DMS53 treated with DMSO at 0.1 percent for 48 hours (cell line): ENCODE results near the gene CYP2E1.
A peak's percentile ranks its signal among the peaks of the same experiment; 100 is the strongest.
"Not testable (repeated sequence)": the region's sequence is repeated elsewhere in the genome, so short reads cannot be mapped to it uniquely, and the experiment has no call there.

Source experiments
- DNase-seq: peaks from one replicate; lab custom pipeline; 2025; ENCODE audit not compliant: unreplicated experiment; lab: John Stamatoyannopoulos, UW

Gene CYP2E1

DNA sequence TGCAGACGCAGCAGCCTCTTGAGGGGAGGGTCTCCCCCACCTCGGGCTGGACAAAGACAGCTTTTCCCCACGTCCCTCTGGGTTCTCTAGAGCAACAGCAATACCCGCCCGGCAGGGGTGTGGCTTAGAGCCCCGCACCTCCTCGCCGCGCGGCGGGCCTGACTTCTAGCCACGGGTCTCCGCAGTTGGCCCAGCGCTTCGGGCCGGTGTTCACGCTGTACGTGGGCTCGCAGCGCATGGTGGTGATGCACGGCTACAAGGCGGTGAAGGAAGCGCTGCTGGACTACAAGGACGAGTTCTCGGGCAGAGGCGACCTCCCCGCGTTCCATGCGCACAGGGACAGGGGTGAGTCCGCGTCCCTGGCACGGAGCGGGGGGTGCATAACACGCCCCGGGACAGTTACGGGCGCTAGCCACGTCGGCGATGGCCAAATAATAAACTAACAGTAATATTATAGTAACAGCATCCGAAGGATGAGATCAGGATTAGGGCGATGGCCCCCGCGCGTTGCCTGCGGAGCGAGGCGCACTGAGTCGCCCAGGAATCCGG is 1.2 kb downstream of the CYP2E1 start:
- peak; percentile 23 for DNase-seq

DNA sequence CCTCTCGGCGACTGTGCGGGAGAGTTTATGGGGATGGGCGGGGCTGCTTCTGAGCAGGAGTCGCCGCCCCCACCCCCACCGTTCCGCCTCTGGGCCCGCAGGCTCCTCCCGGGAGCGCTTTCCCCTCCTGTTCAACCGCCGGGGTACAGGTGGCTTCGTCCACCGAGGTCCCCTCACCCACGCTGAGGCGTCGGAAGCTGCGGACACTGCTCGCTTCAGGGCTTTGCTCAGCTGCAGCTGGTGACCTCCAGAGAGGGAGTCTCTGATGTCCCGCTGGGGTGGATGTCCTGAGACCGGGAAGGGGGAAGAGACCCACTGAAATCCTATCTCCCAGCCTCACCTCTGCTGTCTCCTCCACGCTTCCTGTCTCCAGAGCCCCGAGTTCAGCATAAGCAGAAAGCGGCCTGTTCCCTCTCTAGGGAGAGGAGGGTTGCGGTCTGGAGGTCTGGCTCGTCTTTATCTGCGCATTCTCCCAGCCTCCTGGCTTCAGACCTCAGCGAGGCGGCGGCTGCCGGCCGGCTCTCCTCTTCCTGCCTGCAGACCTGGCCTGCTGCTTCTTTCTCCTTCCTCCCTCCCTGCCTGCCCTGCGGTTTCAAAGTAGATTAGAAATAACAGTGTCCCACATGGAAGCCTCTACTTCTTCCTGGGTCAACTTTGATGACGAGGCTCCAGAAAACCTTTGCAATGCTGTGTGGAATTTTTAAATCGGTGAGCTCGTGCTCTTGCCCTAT is 1.8 kb downstream of the CYP2E1 start:
- DNase-seq: peak; percentile 63

DNA sequence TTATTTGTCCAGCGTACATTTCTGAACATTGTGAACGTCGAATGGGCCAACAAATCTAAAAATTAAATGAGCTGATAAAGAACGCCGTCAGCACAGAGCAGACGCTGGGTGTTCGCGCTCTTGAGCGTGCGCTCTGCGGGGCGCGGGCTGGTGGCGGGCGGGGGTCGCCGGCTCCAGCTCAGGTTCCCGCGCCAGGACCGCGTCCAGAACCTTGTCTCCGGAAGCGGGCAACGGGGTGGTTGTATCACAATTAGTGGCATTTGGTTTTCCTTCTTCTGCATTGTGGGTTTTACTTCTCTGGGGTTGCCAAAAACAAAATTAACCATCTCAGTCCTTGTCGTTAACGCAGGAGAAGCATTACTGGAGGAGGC is 2.4 kb downstream of the CYP2E1 start:
- no peak for DNase-seq

DNA sequence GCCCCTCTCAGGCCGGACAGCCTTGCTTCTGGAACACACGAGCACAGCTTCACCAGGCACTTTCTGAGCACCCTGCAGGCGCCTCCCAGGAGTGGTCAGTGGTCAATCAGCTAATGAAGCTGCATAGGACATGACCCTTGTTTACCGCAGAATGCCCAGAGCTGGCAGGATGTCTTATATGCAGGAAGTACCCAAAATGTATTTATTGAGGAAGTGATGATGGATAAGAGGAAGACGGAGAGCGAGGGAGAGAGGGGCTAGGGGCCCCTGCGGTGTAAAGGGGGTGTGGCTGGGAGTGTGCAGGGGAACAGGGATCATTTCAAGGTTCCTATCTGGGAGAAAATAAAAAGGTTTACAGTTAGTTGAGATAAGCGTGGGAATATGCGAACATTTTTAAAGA is 3.3 kb downstream of the CYP2E1 start:
- DNase-seq: no peak

DNA sequence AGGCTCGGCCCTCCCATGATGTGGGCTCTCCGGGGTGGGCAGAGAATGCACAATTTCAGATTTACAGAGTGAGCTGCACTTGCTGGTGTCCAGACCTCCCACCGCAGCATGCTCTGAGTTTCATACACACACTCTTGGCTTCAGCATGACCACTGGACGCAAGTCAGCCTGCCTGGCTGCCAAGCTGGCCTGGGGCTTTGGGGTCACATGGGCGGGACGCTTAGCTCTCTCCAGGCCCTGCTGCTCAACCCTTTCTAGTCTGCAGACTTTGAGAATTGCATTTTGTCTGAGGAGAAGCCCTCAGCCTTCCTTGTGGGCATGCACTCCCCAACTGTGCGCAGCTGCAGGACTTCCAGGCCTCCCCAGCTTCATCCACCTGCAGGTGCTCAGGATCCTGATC is 5.7 kb downstream of the CYP2E1 start:
- DNase-seq: no peak

DNA sequence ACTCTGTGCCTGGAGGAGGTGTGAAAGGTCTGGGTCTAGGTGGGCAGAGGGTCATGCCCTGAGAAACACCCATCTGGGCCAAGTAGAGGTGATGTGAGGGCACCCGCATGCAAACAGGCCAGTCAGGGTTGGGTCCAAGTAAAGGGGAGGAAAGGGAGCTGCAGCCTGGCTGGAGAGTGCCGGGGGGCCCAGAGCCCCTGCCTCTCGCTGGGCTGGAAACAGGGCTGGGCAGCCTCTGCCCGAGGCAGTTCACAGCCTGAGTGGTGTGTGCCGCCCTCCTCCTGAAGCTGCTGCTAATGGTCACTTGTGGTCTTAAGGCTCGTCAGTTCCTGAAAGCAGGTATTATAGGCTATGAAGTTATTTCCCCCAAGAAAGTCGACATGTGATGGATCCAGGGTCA is 7.3 kb downstream of the CYP2E1 start:
- no peak for DNase-seq

DNA sequence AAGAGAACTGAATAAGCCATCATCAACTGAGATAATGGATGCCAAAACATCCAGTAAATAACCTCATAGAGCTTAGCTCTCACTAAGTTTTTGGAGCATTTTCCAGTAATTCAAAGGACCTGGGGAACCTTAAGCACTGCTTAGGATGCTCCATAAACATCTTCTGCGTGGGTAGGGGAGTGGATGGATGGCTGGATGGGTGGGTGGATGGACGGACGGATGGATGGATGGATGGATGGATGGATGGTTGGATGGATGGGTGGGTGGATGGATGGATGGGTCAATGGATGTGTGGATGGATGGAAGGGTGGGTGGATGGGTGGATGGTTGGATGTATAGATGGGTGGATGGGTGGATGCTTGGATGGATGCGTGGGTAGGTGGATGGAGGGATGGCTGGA is 9.0 kb downstream of the CYP2E1 start:
- no peak for DNase-seq

DNA sequence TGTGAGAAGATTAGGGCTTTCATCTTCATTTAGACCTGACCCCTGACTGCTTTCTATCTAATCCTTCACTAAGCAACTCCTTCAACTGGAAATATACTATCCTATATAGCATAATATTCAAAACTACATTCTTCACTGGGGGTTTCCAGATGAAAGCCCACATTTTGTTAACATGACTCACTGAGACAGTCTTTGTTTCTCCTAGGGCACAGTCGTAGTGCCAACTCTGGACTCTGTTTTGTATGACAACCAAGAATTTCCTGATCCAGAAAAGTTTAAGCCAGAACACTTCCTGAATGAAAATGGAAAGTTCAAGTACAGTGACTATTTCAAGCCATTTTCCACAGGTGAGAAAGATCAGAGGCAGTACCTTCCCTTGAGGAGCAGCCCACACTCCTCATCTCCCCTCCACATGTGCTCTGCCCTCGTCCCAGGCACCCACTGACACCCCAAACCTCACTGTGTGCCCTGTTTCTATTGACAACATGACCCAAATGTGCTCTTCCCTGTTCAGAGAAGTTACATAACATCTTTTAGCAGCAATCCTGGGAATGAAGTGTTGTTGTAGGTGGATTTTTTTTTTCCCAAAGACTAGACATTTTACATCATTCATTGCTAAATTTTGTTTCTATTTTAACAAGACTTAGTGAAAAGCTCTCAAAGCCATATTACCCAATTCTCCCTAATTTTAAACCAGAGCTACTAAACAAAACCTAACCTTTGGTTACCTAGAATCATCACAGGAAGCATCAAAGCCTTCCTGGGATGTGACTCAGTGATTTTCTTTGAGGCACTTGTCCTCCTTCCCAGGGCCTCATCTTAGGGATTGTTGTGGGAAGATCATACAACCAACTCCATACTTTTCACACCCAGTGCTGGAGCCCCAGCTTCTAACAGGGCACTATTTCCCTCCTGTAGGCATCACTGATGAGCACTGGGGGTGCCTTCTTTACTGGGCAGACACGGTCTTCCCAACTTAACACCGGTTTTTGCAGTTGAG is 10.7 kb downstream of the CYP2E1 start:
- no peak for DNase-seq

DNA sequence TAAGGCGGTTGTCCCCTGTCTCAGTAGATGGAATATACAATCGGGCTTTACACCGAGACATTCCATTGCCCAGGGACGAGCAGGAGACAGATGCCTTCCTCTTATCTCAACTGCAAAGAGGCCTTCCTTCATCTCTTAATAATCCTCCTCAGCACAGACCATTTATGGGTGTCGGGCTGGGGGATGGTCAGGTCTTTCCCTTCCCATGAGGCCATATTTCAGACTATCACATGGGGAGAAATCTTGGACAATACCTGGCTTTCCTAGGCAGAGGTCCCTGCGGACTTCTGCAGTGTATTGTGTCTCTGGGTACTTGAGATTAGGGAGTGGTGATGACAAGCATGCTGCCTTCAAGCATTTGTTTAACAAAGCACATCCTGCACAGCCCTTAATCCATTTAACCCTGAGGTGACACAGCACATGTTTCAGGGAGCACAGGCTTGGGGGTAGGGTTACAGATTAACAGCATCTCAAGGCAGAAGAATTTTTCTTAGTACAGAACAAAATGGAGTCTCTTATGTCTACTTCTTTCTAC is 14.3 kb downstream of the CYP2E1 start:
- DNase-seq: not testable (repeated sequence)

DNA sequence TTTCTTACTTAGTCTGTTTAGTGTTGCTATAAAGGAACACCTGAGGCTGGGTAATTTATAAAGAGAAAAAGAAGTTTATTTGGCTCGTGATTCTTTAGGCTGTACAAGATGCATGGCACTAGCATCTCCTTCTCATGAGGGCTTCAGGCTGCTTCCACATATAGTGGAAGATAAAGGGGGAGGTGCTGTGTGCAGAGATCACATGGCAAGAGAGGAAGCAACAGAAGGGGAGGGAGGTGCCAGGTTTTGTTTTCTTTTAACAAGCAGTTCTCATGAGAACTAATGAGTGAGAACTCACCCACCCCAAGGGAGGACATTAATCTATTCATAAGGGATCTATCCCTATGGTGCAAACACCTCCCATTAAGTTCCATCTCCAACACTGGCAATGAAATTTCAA is 17.3 kb downstream of the CYP2E1 start:
- no peak for DNase-seq

DNA sequence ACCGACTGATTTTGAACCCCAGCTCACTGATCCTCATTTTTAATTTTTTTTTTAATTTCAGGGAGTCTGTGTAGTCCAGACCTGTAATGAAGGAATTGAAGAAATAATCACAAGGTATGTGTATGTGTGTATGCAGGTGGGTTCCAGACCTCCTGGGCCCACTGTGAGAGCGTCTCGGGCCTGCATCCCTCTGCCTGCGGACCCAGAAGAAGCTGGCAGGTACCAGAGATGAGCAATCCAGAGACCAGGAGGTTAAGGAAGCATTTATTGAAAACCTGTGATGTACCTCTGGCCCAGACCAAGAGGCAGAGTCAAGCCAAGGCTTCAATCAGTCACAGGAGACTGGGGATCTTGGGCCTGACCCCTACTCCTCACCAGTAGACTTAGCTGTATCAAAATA is 27.4 kb downstream of the CYP2E1 start:
- DNase-seq: no peak

DNA sequence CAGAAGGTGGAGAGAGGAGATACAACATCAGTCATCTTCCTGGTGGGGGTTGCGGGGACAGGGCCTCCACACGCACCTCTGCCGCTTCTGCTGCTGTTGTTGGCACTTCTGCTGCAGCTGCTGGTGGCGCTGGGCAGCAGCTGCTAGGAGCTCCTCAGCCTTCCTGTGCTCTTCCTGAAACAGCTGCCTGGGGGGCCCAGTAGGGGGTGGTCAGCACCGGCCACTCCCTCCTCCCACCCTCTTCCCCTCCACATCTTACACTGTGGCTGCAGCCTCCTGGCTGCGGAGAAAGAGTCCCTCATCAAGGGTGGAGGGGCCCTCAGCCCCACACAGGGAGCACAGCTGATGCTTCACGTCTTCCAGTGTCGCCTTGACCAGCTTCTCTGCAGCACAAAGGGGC is 28.4 kb downstream of the CYP2E1 start:
- no peak for DNase-seq

DNA sequence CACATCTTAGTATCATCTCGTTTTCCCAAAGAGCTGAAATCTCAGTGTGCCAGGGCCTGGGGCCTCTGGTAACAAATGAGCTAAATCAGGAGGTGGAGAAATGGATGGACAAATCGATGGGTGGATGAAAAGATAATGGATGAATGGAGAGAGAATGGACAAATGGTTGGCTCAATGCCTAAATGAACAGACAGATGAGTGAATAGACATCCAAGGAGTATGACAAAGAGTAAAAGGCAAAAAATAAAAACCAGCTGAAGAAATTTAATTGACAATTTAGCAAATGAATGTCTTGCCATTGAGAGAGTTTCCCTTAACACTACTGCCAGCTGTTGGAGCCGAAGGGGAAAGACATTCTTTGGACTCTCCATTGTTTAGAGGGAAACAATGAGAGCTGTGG is 30.2 kb downstream of the CYP2E1 start:
- no peak for DNase-seq

DNA sequence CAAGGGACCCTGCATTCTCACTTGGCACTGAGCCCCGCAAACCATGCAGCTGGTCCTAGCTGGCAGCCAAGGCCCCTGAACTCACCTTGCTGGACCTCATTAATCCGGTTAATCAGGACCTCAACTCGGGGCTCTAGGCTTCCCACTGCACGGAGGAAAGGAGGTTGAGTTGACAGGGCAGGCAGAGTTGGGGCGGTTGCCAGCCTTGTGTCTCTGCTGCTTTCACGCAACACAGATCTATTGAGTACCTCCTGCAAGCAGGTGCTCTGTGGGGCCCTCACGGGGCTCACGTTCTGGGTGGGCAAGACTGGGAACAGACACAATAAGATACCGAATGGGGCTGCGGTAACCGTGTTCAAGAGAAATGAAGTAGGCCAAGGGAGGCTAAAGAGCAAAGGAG is 32.1 kb downstream of the CYP2E1 start:
- no peak for DNase-seq

DNA sequence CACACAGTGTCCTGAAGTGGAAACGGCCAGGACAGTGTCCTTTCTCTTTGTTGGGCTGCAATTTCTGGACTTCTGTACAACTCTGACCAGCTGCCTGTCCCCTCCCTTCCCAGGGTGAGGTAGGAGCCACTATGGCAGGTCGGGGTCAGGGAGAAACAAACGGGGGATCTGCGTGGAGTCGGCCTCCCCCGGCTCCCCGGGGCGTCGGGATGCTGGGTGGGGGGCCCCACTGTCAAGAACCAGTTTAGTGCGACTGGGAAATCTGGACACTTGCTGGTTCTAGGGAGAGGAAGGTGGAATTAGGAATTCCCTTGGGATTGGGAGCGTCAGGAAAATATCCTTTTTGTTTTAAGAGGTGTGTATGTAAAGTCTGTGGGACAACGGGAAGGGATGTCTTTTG is 37.7 kb downstream of the CYP2E1 start:
- DNase-seq: no peak

DNA sequence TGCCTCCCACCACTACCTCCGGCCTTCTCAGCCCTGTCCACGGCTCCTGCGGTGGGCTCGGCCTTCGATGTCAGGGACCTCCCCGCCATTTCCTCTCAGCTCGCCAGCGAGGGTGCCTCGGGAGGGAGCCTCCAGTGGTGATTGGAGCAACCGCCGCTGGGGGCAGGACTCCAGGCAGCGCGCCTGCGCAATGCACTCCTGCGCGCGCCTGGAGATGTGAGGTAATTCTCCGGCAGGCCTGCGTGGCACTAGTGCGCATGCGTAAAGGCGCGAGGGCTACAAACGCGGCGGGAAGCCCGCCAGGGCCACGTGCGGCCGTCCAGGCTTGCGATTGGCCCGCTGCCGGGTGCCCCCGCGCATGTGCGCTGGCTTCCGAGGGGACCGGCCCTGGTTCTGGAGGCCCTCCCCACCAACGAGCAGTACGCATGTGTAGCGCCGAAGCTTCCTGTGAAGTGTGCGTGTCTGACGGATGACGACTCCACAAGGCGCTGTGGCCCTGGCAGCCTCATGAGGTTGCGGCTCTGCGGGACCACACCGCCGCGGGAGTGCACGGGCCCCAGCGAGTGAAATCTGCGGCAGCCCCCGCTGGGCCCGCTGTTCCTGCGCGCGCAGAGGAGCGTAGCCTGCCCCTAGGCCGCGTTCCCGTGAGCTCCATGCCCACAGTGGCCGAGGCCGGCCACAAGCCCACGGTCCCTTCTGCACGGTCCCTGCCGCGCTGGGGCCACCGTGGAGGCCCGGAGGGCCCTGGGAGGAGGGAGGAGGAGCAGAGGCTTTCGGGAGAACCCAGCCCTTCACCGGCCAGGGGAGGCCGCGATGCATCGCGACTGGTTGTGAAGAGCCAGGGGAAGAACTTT is 38.5 kb downstream of the CYP2E1 start, which contains the start of gene SYCE1:
Gene SYCE1, minus strand, starts transcription at position 143 of the 854 bp plus-strand sequence. Its CDS starts 54 bp downstream, at position 89.
- DNase-seq: no peak

DNA sequence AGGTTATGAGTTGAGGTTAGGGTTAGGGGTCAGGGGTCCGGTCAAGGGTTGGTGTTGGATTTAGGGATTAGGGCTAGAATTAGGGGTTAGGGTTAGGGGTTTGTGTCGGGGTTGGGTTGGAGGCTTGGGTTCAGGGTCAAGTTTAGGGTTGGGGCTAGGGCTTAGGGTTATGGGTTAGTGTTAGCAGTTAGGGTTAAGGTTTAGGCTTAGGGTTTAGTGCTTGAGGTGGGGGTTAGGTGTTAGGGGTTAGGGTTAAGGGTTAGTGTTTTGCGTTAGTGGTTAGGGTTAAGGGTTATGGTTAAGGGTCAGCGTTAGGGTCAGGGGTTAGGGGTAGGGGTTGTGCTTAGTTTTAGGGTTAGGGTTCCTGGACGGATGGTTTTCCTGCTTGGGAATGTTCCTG is 40.0 kb downstream of the CYP2E1 start:
- no peak for DNase-seq

DNA sequence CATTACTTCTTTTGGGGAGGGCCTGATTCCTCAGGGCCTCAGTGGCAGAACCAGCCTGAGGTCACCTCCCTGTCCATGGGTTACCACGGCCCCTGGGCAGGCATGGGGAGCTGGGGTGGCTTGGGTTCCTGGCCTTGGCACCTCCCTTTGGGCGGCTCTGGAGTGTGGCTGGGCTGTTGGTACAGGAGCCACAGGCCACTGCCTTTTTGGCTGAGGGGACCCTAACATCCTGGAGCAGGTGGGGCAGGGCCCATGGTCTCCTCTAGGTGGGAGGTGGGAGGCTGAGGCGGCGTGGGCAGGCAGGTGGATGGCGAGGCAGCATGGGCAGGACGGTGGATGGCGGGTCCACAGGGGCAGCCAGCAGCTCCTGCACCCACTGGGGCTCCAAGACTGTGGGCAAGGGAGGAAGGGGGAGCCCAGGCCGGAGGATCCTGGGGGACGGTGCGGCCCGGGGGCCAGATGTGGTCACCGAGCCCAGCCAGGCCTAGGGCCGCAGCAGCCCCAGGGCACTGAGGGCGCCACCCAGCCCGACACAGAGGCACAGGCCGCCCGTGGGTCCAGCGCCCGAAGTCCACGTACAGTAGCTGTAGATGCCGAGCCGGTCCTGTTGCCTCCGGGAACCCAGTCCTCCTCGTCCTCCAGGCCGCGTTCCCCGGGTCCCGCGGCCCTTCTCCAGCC is 40.6 kb downstream of the CYP2E1 start:
- DNase-seq: no peak

DNA sequence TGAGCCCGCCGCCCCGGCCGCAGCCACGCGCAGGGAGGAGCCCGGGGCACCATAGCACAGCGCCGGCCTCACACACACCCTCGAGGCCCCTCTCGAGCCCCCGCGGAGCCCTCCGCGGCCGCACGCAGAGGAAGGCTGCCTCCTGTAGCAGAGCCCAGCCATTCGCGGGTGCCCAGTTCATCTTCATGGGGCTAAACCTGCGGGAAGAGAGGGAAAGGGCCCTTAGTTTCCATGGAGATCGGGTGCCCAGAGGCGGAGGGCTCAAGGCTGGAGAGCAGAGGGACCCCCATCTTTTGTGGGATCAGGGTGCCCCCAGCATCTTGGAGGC is 41.1 kb downstream of the CYP2E1 start:
- DNase-seq: no peak

DNA sequence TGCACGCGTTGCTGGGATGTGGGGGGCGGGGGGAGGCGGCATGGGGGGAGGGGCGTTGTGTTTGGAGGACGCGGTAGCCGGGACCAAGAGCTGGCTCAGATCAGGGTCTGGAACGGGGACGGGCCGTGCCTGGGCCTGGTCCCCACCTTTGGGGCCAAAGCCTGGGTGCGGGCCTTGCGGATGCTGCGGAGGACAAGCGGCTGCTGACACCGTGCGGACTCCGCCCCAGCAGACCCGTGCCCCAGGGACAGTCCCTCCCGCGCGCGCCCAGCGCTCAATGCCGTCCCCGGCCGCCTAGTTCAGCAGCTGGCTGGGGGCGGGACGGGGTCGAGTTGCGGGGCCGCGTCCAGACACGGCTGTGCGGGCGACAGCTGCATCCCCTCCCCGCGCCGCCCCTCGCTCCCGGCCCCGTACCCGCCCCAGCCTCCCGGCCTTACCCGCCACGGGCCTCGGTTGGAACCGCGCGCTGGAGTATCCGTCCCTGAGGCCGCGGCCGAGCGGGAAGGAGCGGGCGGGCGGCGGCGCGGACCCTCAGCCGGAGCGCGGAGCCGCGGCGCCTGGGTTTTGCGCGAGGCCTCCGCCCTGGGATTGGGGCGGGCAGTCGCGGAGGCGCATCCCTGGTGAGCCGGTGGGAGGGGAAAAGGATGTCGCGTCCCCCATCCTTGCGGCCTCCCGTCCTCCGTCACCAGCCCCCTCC is 41.8 kb downstream of the CYP2E1 start:
- DNase-seq: not testable (repeated sequence)
